H1 (cell line): ENCODE measurements around the gene FOXN4. TPM values are rescaled to one million over a fixed set of nuclear protein-coding genes. Genes with fewer than 3 reads are reported as not detected.

Experiments used
- HDAC6 ChIP-seq: IDR thresholded peaks from one replicate; pipeline ENCODE4 v1.7.1; 2012; ENCODE audit warnings: low read depth, mild to moderate bottlenecking, inconsistent platforms, low read length, moderate library complexity
- polyA plus RNA-seq, 7 experiments: library from polyadenylated mRNA; depleted of rRNA in 3 of 7; stranded (reverse) in 5 of 7; unstranded in 2 of 7; fragments of >200 nt in 5 of 7; fragments of 200-250 nt in 2 of 7; gene quantifications; 1 replicate in 5 of 7; 2 replicates in 1 of 7; 4 replicates in 1 of 7; pipeline versions ENCODE4 v1.2.1 to v1.2.3, GENCODE V29; 2011 to 2013; ENCODE audit warnings: missing spikeins in 2 of 7, mixed read lengths in 2 of 7
- total RNA-seq: library from RNA; stranded (reverse); fragmentation: NEBNext Ultra II Directional; extraction: Animal tissue kit (Norgen Biotek cat#: 25700); gene quantifications from 2 replicates; pipeline ENCODE4 v1.2.1, GENCODE V29; 2021

The FOXN4 gene
- total and polyA plus RNA-seq, 2 of the 8 experiments (the other 6 are each of a cell fraction or from before 2014, with no cell fraction given) = 0.26 to 0.29 TPM

DNA sequence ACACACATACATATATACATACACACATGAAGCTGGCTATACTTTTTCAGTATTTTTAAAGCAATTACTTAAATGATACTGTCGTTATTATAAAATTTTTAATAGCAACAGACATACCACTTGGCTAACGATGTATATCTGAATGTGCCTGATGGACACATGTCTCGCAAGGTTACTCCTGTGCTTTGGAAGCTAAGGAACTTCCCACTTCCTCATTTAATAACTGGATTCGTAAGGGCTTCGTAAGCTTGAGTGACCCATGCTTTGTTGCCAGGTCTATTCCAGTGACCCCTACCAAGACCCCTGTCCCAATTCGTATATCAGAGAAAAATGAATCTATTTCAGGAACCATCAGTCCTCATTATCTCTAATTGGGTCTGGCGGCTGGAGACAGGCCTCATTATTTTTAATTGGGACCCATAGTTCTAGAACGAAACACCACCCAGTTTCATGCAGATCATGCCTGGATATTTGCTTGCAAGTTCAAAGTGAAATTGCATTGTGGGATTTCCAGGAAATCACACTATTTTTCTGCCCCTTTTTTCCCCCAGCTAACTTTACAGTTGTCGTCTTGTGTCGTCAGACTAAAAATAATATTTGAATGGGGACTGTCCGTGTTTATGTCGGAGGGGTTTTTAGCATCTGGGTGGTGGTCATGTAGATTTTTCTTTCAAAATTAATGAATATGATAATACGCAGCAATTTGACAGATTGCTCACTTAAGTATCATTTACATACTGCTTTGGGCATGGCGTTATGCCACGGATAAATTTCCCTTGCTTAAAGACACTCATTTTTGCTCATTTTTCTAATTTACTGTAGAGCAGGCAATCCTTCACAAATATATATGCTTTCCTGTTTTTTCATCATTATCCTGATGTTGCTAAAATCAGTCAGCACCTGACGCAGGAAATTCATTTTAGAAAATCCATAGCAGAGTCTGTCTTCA lies 21.5 kb upstream of the FOXN4 start (continued):
- TF ChIP-seq HDAC6 = no peak
